ENCODE data around the gene SLC2A13. TPM values are rescaled to one million over a fixed set of nuclear protein-coding genes. Genes with fewer than 3 reads are reported as not detected.
"Not testable (repeated sequence)": the region's sequence is repeated elsewhere in the genome, so short reads cannot be mapped to it uniquely, and the experiment has no call there.

SLC2A13 gene
- polyA plus RNA-seq, 3 donors from 2014 or later: 1.8 to 5.9 TPM; not detected in 1

- Mint-ChIP-seq H3K4me3 (no peak overlapping the region), H3K36me3 (peaks cover 0 to 5% (median 0%) of the 10 kb centered on the region in 3 donors), H3K27me3 (ENCODE audit: low read depth in 3 of 3) (peaks cover 0 to 3% (median 0%) of the 10 kb centered on the region in 3 donors), H3K4me1 (no peaks in the 10 kb centered on the region), H3K27ac (no peak overlapping the region), H3K9me3 (no peaks in the 10 kb centered on the region)
- no peak for DNase-seq
Observed at GRCh38 chr12:39935839-39936238, 170.0 kb downstream of the SLC2A13 start.

GRCh38 chr12:39935275-39935674 lies 170.6 kb downstream of the SLC2A13 start:
- no peaks in the 10 kb centered on the region for H3K9me3 Mint-ChIP-seq
- H3K27ac Mint-ChIP-seq: no peak overlapping the region
- H3K27me3 Mint-ChIP-seq (ENCODE audit: low read depth in 3 of 3): peaks cover 0 to 2% (median 0%) of the 10 kb centered on the region in 3 donors
- H3K36me3 Mint-ChIP-seq: peaks cover 0 to 5% (median 0%) of the 10 kb centered on the region in 3 donors
- H3K4me3 Mint-ChIP-seq: no peak overlapping the region
- no peak for DNase-seq
- no peaks in the 10 kb centered on the region for H3K4me1 Mint-ChIP-seq

- Mint-ChIP-seq H3K4me3 (no peak overlapping the region), H3K27ac (no peak overlapping the region), H3K27me3 (ENCODE audit: low read depth in 3 of 3) (no peaks in the 10 kb centered on the region)
Observed at GRCh38 chr12:39931857-39932256, 174.0 kb downstream of the SLC2A13 start.

GRCh38 chr12:39931231-39931630 lies 174.7 kb downstream of the SLC2A13 start:
- no peak for DNase-seq
- H3K9me3 Mint-ChIP-seq: no peaks in the 10 kb centered on the region
- H3K4me1 Mint-ChIP-seq: peaks cover 0 to 4% of the 10 kb centered on the region in 2 donors
- H3K27ac Mint-ChIP-seq: no peak overlapping the region
- no peaks in the 10 kb centered on the region for H3K36me3 Mint-ChIP-seq
- H3K27me3 Mint-ChIP-seq (ENCODE audit: low read depth in 3 of 3): no peaks in the 10 kb centered on the region
- no peak overlapping the region for H3K4me3 Mint-ChIP-seq

More at GRCh38 chr12:39931857-39932256, 174.0 kb downstream of the SLC2A13 start:
- no peak for DNase-seq
- H3K36me3 Mint-ChIP-seq: no peaks in the 10 kb centered on the region
- peaks cover 0 to 4% of the 10 kb centered on the region in 2 donors for H3K4me1 Mint-ChIP-seq
- no peaks in the 10 kb centered on the region for H3K9me3 Mint-ChIP-seq

GRCh38 chr12:39930101-39930500 lies 175.8 kb downstream of the SLC2A13 start:
- no peak for DNase-seq
- H3K4me3 Mint-ChIP-seq: no peak overlapping the region
- peaks cover 0 to 4% of the 10 kb centered on the region in 2 donors for H3K4me1 Mint-ChIP-seq
- H3K27me3 Mint-ChIP-seq (ENCODE audit: low read depth in 3 of 3): no peaks in the 10 kb centered on the region
- H3K36me3 Mint-ChIP-seq: no peaks in the 10 kb centered on the region
- no peak overlapping the region for H3K27ac Mint-ChIP-seq
- H3K9me3 Mint-ChIP-seq: no peaks in the 10 kb centered on the region

GRCh38 chr12:39928181-39928899 lies 177.5 kb downstream of the SLC2A13 start:
- no peaks in the 10 kb centered on the region for H3K36me3 Mint-ChIP-seq
- H3K9me3 Mint-ChIP-seq: no peaks in the 10 kb centered on the region
- peaks cover 0 to 4% of the 10 kb centered on the region in 2 donors for H3K4me1 Mint-ChIP-seq
- no peak overlapping the region for H3K4me3 Mint-ChIP-seq
- DNase-seq: no peak
- no peak overlapping the region for H3K27ac Mint-ChIP-seq
- H3K27me3 Mint-ChIP-seq (ENCODE audit: low read depth in 3 of 3): no peaks in the 10 kb centered on the region

- H3K27ac Mint-ChIP-seq: no peak overlapping the region
- no peaks in the 10 kb centered on the region for H3K9me3 Mint-ChIP-seq
- H3K36me3 Mint-ChIP-seq: no peaks in the 10 kb centered on the region
- no peak overlapping the region for H3K4me3 Mint-ChIP-seq
- no peaks in the 10 kb centered on the region for H3K4me1 Mint-ChIP-seq
- DNase-seq: no peak
- no peaks in the 10 kb centered on the region for H3K27me3 Mint-ChIP-seq (ENCODE audit: low read depth in 3 of 3)
Observed at GRCh38 chr12:39923364-39923763, 182.5 kb downstream of the SLC2A13 start.

- H3K9me3 Mint-ChIP-seq; H3K4me1 Mint-ChIP-seq; H3K4me3 Mint-ChIP-seq; H3K36me3 Mint-ChIP-seq; DNase-seq; H3K27ac Mint-ChIP-seq; H3K27me3 Mint-ChIP-seq (ENCODE audit: low read depth in 3 of 3): not testable (repeated sequence)
Observed at GRCh38 chr12:39922598-39922997, 183.3 kb downstream of the SLC2A13 start.

- DNase-seq: no peak
- Mint-ChIP-seq H3K9me3 (no peaks in the 10 kb centered on the region), H3K27me3 (ENCODE audit: low read depth in 3 of 3) (no peaks in the 10 kb centered on the region), H3K4me3 (no peak overlapping the region), H3K4me1 (no peaks in the 10 kb centered on the region), H3K27ac (no peak overlapping the region), H3K36me3 (no peaks in the 10 kb centered on the region)
Observed at GRCh38 chr12:39920647-39921046, 185.2 kb downstream of the SLC2A13 start.

- Mint-ChIP-seq H3K9me3 (no peaks in the 10 kb centered on the region), H3K4me3 (no peak overlapping the region), H3K27ac (no peak overlapping the region), H3K4me1 (no peaks in the 10 kb centered on the region), H3K36me3 (no peaks in the 10 kb centered on the region), H3K27me3 (ENCODE audit: low read depth in 3 of 3) (no peaks in the 10 kb centered on the region)
- DNase-seq: no peak
Observed at GRCh38 chr12:39920222-39920621, 185.7 kb downstream of the SLC2A13 start.

- Mint-ChIP-seq H3K27me3 (ENCODE audit: low read depth in 3 of 3) (no peaks in the 10 kb centered on the region), H3K27ac (no peak overlapping the region), H3K36me3 (no peaks in the 10 kb centered on the region), H3K4me3 (no peak overlapping the region), H3K9me3 (no peaks in the 10 kb centered on the region), H3K4me1 (no peaks in the 10 kb centered on the region)
- no peak for DNase-seq
Observed at GRCh38 chr12:39919790-39920189, 186.1 kb downstream of the SLC2A13 start.

GRCh38 chr12:39915249-39915648 lies 190.6 kb downstream of the SLC2A13 start:
- Mint-ChIP-seq H3K27ac (no peak overlapping the region), H3K9me3 (no peaks in the 10 kb centered on the region), H3K27me3 (ENCODE audit: low read depth in 3 of 3) (peaks cover 0 to 1% (median 0%) of the 10 kb centered on the region in 3 donors), H3K4me3 (no peak overlapping the region), H3K36me3 (peaks cover 0 to 3% (median 0%) of the 10 kb centered on the region in 3 donors), H3K4me1 (no peaks in the 10 kb centered on the region)
- no peak for DNase-seq

- no peak for DNase-seq
- peaks cover 0 to 1% (median 0%) of the 10 kb centered on the region in 3 donors for H3K27me3 Mint-ChIP-seq (ENCODE audit: low read depth in 3 of 3)
- no peak overlapping the region for H3K27ac Mint-ChIP-seq
- no peaks in the 10 kb centered on the region for H3K4me1 Mint-ChIP-seq
- H3K9me3 Mint-ChIP-seq: no peaks in the 10 kb centered on the region
- peaks cover 0 to 3% (median 0%) of the 10 kb centered on the region in 3 donors for H3K36me3 Mint-ChIP-seq
- no peak overlapping the region for H3K4me3 Mint-ChIP-seq
Observed at GRCh38 chr12:39912211-39912980, 193.5 kb downstream of the SLC2A13 start.

GRCh38 chr12:39906237-39906636 lies 199.6 kb downstream of the SLC2A13 start:
- no peaks in the 10 kb centered on the region for H3K4me1 Mint-ChIP-seq
- H3K27ac Mint-ChIP-seq: no peak overlapping the region
- peaks cover 0 to 2% (median 0%) of the 10 kb centered on the region in 6 donors for H3K9me3 Mint-ChIP-seq
- no peak for DNase-seq
- H3K27me3 Mint-ChIP-seq (ENCODE audit: low read depth in 3 of 3): no peaks in the 10 kb centered on the region
- H3K36me3 Mint-ChIP-seq: peaks cover 0 to 3% (median 0%) of the 10 kb centered on the region in 3 donors
- no peak overlapping the region for H3K4me3 Mint-ChIP-seq

Data from immature natural killer cell (primary cell).